T-helper 17 cell (primary cell): Measurements from ENCODE around the gene DNAJC7. TPM values are rescaled to one million over a fixed set of nuclear protein-coding genes. Genes with fewer than 3 reads are reported as not detected.
"Not testable (repeated sequence)": the region's sequence is repeated elsewhere in the genome, so short reads cannot be mapped to it uniquely, and the experiment has no call there.

Experiments used
- ATAC-seq: fragments of 150-1000 bp; cut with Tn5 transposase; 2 replicates; pipeline ENCODE4 v1.10.0; 2021; ENCODE audit warnings: mild to moderate bottlenecking, moderate library complexity
- DNase-seq, 3 donors: peaks; one replicate each; pipeline versions ENCODE4 v3.0.0 to v3.0.0-alpha.2; 2020 to 2021
- H3K9me3 ChIP-seq: one replicate; pipeline ENCODE4 v1.7.0; 2013; ENCODE audit warnings: low read length, mild to moderate bottlenecking; ENCODE audit not compliant: control insufficient read depth, poor library complexity, severe bottlenecking
- H3K27ac Mint-ChIP-seq: one replicate; pipeline ENCODE4 v1.8.0; 2022; ENCODE audit warnings: mild to moderate bottlenecking, moderate library complexity, mixed read lengths
- H3K27me3 Mint-ChIP-seq: one replicate; pipeline ENCODE4 v1.8.0; 2022; ENCODE audit warnings: mixed read lengths
- H3K36me3 Mint-ChIP-seq: one replicate; pipeline ENCODE4 v1.8.0; 2022; ENCODE audit warnings: low read depth, mixed read lengths
- H3K4me1 Mint-ChIP-seq: one replicate; pipeline ENCODE4 v1.8.0; 2022; ENCODE audit warnings: mild to moderate bottlenecking, mixed read lengths
- H3K4me3 Mint-ChIP-seq: one replicate; pipeline ENCODE4 v1.8.0; 2022; ENCODE audit warnings: mild to moderate bottlenecking, moderate library complexity, mixed read lengths
- total RNA-seq, 4 donors: library from RNA in 2 of 4; stranded (reverse) in 2 of 4; gene quantifications; one replicate each; pipeline ENCODE4 v1.2.3 and lab custom pipeline; 2022 to 2026

Gene DNAJC7
- total RNA-seq, 2 donors from 2014 or later = 113 to 124 TPM

GRCh38 chr17:42031584-42031983 lies 14.3 kb upstream of the DNAJC7 start:
- Mint-ChIP-seq H3K4me3 (no peak overlapping the region), H3K27me3 (peaks cover 18% of the 10 kb centered on the region), H3K4me1 (peaks cover 5% of the 10 kb centered on the region), H3K36me3 (no peaks in the 10 kb centered on the region), H3K27ac (no peak overlapping the region)
- H3K9me3 ChIP-seq = no peaks in the 10 kb centered on the region
- DNase-seq (no peak), ATAC-seq (no peak)

- Mint-ChIP-seq H3K27me3 (peaks cover 10% of the 10 kb centered on the region), H3K36me3 (peaks cover 2% of the 10 kb centered on the region), H3K27ac (peak overlapping the region; percentile 75)
Measured at GRCh38 chr17:42028791-42029127, 11.5 kb upstream of the DNAJC7 start.

DNA sequence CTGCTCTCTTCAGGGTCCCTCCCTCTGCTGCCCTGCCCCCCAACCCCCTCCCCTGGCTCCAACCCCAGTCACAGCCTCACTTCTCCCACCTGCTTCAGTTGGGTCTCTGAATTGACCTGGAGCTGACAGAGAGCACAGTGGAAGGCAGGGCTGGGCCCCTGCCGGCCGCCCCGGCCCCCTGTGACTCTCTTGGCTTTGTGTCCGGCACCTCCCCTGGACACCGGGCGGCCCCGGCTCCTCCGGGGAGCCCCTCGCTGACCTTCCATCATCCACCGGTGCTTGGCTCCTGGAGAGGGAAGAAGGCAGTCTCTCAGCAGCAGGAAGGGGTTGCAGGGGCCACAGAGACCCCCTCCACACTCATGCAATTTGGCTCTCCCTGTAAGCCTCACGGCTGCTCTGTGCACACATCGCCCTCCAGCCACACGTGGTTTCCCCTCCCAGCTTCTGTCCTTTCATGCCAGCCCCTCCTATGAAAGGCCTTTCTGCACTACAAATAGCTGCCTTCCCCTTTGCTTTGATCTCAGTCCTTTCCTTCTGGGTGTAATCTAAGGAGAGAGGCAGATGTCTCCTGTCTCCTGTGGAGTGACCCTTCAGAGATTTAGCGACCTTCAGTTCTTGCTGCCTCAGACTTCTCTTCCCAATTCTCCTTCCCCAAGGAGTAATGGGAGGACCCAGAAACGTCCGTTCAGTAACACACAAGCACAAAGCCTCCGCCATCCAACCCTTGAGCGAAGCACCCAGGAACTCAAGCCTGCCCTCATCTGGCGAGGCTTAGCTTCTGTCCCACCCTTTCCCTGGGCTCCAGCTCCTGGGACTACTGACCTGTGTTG lies 10.9 kb upstream of the DNAJC7 start:
- Mint-ChIP-seq H3K4me3 (no peak overlapping the region), H3K4me1 (peaks cover 7% of the 10 kb centered on the region), H3K27ac (peak overlapping the region; percentile 75), H3K27me3 (peaks cover 8% of the 10 kb centered on the region), H3K36me3 (peaks cover 2% of the 10 kb centered on the region)
- ATAC-seq (no peak), DNase-seq (no peak)
- no peaks in the 10 kb centered on the region for H3K9me3 ChIP-seq

More at GRCh38 chr17:42028791-42029127, 11.5 kb upstream of the DNAJC7 start:
- H3K9me3 ChIP-seq = no peaks in the 10 kb centered on the region
- DNase-seq = no peak
- H3K4me1 Mint-ChIP-seq = peaks cover 8% of the 10 kb centered on the region
- H3K4me3 Mint-ChIP-seq = no peak overlapping the region
- ATAC-seq = no peak

DNA sequence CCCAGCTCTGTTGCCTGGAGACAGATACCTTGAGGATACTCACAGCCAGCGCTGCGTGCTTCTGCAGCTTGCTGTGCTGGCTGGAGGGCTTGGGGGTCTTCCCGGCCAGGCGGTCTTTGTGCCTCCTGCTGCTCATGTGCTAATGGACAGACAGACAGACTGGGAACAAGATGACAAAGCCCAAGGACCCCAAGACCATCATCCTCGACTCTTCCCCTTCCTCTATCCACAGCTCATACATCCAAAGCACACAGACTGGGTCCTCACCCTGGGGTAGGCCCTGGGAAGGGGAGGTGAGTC lies 10.3 kb upstream of the DNAJC7 start:
- no peak overlapping the region for H3K4me3 Mint-ChIP-seq
- peaks cover 7% of the 10 kb centered on the region for H3K4me1 Mint-ChIP-seq
- H3K27me3 Mint-ChIP-seq = peaks cover 8% of the 10 kb centered on the region
- peaks cover 2% of the 10 kb centered on the region for H3K36me3 Mint-ChIP-seq
- DNase-seq (no peak), ATAC-seq (no peak)
- no peaks in the 10 kb centered on the region for H3K9me3 ChIP-seq
- no peak overlapping the region for H3K27ac Mint-ChIP-seq

GRCh38 chr17:42026857-42027589 lies 9.8 kb upstream of the DNAJC7 start:
- no peak overlapping the region for H3K4me3 Mint-ChIP-seq
- ATAC-seq (no peak), DNase-seq (no peak)
- H3K9me3 ChIP-seq = no peaks in the 10 kb centered on the region
- H3K27me3 Mint-ChIP-seq = peaks cover 8% of the 10 kb centered on the region
- H3K4me1 Mint-ChIP-seq = peaks cover 12% of the 10 kb centered on the region
- peaks cover 6% of the 10 kb centered on the region for H3K36me3 Mint-ChIP-seq
- H3K27ac Mint-ChIP-seq = no peak overlapping the region

DNA sequence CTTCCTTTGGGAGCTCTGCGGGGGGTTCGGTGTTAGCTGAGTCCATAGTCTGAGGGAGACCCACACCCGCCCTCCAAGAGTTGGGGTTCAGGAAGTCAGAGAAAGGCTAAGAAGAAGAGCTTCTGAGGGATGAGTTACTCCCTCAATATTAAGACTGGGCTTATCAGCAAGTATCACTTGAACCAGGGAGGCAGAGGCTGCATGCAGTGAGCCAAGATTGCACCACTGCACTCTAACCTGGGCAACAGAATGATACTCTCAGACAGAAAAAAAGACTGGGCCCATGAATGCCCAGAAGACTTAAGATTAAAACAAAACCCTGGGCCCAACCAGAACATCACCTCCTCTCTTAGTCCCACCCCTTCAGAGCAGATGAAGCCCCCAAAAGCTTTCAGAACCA lies 8.7 kb upstream of the DNAJC7 start:
- Mint-ChIP-seq H3K27ac (no peak overlapping the region), H3K4me3 (no peak overlapping the region), H3K27me3 (peaks cover 8% of the 10 kb centered on the region), H3K4me1 (peaks cover 19% of the 10 kb centered on the region), H3K36me3 (peaks cover 7% of the 10 kb centered on the region)
- no peak for DNase-seq
- H3K9me3 ChIP-seq = no peaks in the 10 kb centered on the region
- ATAC-seq = no peak

DNA sequence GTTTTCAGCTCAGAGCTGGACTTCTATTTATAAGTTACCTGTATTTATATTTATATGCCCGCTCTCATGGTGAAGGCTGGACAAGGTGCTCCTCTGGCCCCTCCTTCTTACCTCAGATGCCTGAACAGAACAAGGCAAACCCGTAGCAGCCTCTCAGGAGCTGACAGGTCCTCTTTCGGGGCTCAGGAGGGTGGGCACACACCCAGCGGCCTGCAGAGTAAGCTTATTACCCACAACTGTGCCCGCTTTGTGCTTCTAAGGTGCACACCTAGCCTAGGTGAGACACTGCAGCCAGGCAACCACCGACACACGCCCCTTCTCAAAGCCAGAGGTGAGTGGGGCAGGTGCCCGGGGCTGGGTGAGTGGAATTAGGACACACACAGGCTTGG lies 7.9 kb upstream of the DNAJC7 start:
- Mint-ChIP-seq H3K27ac (peak overlapping the region; percentile 84), H3K36me3 (peaks cover 7% of the 10 kb centered on the region), H3K4me1 (peaks cover 25% of the 10 kb centered on the region), H3K27me3 (peaks cover 8% of the 10 kb centered on the region), H3K4me3 (peak overlapping the region; percentile 75)
- DNase-seq = no peak
- ATAC-seq = no peak
- H3K9me3 ChIP-seq = no peaks in the 10 kb centered on the region

DNA sequence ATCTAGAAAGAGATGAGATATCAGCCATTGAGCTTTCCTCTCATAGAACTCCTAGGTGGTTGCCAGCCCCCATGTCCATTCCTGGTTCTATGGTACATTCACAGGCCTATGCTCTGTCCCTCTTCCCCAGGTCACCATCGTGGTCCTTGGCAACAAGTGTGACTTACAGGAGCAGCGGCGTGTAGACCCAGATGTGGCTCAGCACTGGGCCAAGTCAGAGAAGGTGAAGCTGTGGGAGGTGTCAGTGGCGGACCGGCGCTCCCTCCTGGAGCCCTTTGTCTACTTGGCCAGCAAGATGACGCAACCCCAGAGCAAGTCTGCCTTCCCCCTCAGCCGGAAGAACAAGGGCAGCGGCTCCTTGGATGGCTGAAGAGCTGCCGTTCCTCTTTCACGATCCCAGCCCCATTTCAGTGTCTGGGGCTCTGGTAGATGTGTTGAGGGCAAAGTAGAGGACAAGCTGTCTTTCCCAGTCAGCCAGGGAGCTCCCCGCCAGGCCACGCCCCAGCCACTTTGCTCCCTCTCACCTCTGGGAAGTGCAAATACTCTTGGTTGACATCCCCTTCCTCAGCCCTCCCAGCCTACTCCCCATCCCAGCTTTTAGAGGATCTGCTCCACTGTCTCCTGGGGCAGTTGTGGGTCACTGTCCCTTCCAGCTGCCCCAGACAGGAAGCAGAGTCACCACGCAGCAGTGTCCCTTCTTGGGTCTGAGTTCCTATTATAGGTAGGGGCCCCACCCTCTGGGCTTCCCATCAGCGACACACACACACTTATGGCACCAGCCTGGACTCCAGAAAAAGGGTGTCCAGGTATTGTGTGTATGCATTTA lies 6.5 kb upstream of the DNAJC7 start:
- no peaks in the 10 kb centered on the region for H3K9me3 ChIP-seq
- H3K4me1 Mint-ChIP-seq = peaks cover 29% of the 10 kb centered on the region
- no peak overlapping the region for H3K4me3 Mint-ChIP-seq
- no peak for ATAC-seq
- H3K27me3 Mint-ChIP-seq = peaks cover 6% of the 10 kb centered on the region
- H3K27ac Mint-ChIP-seq = no peak overlapping the region
- H3K36me3 Mint-ChIP-seq = peaks cover 7% of the 10 kb centered on the region
- DNase-seq = no peak

DNA sequence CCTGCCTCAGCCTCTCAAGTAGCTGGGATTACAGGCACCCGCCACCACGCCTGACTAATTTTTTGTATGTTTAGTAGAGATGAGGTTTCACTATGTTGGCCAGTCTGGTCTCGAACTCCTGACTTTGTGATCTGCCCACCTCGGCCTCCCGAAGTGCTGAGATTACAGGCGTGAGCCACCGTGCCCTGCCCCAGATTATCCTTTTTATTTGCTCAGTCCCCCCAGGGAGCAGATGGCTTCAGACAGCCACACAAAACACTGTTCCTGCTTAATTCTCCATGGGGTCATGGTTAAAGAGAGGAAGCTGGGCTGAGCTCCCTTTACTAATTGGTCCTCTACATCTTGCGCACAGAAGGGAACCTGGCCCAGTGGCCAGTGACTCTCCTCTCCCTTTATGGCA lies 3.6 kb upstream of the DNAJC7 start:
- H3K27me3 Mint-ChIP-seq, H3K36me3 Mint-ChIP-seq, DNase-seq, ATAC-seq, H3K9me3 ChIP-seq: not testable (repeated sequence)
- H3K27ac Mint-ChIP-seq = peak overlapping the region; percentile 93
- peak overlapping the region; percentile 92 for H3K4me3 Mint-ChIP-seq
- peaks cover 37% of the 10 kb centered on the region for H3K4me1 Mint-ChIP-seq

DNA sequence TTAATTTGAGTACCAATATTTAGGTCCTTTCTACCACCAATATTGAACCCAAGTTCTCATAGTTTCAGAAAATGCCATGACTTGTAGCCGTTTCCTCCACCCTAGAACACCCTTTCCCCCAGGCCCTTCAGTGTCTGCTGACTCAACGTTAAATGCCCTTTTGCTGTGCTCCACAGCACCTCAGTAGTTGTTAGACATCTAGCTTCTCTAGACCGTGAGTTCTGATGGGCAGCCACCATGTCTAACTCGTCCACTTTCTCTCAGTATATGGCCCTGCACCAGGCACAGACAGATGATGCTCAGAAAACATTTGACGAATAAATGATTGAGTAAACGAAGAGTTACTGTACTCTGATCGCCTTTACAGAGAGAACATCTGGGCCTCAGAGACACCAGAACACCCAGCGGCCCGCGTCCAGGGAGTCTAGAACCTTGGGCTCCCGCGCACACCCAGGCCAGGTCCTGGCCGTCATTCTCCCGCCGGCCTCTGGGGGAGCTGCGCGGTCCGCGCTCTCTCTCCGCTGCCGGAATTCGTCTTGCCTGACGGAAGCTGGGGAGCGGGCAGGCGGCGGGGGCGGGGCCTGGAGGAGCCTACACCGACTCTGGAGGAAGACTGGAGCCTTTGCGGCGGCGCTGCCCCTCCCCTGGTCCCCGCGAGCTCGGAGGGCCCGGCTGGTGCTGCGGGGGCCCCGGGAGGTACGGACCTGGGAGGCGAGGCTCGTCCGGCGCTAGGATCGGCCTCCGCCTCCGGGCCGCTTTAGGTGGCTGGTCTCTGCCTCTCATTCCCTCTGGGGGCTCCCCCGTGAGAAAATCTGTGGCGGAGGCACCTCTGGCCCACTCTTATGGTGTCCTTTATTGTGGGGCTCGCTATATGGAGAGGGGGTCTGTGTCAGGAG lies 2.5 kb upstream of the DNAJC7 start, which contains the start of gene NKIRAS2:
Gene NKIRAS2, plus strand, starts transcription at position 582 of the 896 bp plus-strand sequence. CDS start 1,488 bp downstream, outside the sequence.
- ATAC-seq (peak; percentile 78), DNase-seq (peak; percentile 86 to 93 (median 91))
- Mint-ChIP-seq H3K4me3 (peak within 1 kb of the TSS; percentile 92), H3K27ac (peak within 1 kb of the TSS; percentile 93), H3K4me1 (peaks cover 39% of the 10 kb centered on the region), H3K36me3 (peaks cover 8% of the 10 kb centered on the region), H3K27me3 (no peaks in the 10 kb centered on the region)
- H3K9me3 ChIP-seq = no peaks in the 10 kb centered on the region

GRCh38 chr17:42018988-42019387 lies 1.7 kb upstream of the DNAJC7 start:
- DNase-seq (no peak), ATAC-seq (no peak)
- no peaks in the 10 kb centered on the region for H3K9me3 ChIP-seq
- H3K27ac Mint-ChIP-seq = no peak overlapping the region
- H3K27me3 Mint-ChIP-seq = no peaks in the 10 kb centered on the region
- H3K4me3 Mint-ChIP-seq = peak overlapping the region; percentile 98
- peaks cover 38% of the 10 kb centered on the region for H3K4me1 Mint-ChIP-seq
- peaks cover 7% of the 10 kb centered on the region for H3K36me3 Mint-ChIP-seq

DNA sequence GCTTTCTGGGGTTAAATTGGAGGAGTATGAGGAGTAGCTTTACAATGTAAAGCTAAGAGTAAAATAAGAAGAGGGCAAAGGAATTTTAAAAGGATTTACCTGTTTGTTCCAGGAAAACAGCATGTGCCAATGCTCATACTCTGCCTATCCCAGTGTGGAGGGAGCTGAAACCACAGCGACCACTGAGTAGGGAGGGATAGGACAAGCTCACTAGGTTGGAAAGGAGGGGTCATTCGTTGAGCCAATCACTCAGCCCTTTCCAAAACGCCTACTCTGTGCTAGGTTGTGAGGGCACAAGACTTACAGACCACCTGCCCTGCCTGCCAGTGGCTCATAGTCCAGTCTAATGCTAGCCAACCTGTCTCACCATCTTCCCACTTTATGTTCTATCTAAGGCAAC lies 1.1 kb upstream of the DNAJC7 start:
- peaks cover 7% of the 10 kb centered on the region for H3K36me3 Mint-ChIP-seq
- peaks cover 40% of the 10 kb centered on the region for H3K4me1 Mint-ChIP-seq
- peak overlapping the region; percentile 99 for H3K27ac Mint-ChIP-seq
- H3K4me3 Mint-ChIP-seq = peak overlapping the region; percentile 98
- ATAC-seq = no peak
- no peaks in the 10 kb centered on the region for H3K27me3 Mint-ChIP-seq
- no peak for DNase-seq
- H3K9me3 ChIP-seq = no peaks in the 10 kb centered on the region
